Fibroblast of villous mesenchyme (primary cell): ENCODE data around the gene MSH5. TPM values are rescaled to one million over a fixed set of nuclear protein-coding genes. Genes with fewer than 3 reads are reported as not detected.
A peak's percentile ranks its signal among the peaks of the same experiment; 100 is the strongest.
"Not testable (repeated sequence)": the region's sequence is repeated elsewhere in the genome, so short reads cannot be mapped to it uniquely, and the experiment has no call there.

Experiments
- DNase-seq: peaks from one replicate; pipeline ENCODE4 v3.0.0-alpha.2; 2010; ENCODE audit warnings: low read depth
- H3K4me3 ChIP-seq: 2 replicates; pipeline ENCODE4 v1.5.1; 2011; ENCODE audit warnings: low read depth, mild to moderate bottlenecking, low read length
- total RNA-seq: library from RNA; depleted of rRNA; stranded (reverse); fragments of >200 nt; gene quantifications from 2 replicates; pipeline ENCODE4 v1.2.3, GENCODE V29; 2012
- TF ChIP-seq, protein P1 (sequence below): IDR thresholded peaks from 2 replicates; pipeline ENCODE4 v1.5.1; 2012; ENCODE audit warnings: low read depth, mild to moderate bottlenecking, low read length; ENCODE audit not compliant: insufficient read depth

Gene MSH5
- total RNA-seq, 1 donor: 9.5 TPM

DNA sequence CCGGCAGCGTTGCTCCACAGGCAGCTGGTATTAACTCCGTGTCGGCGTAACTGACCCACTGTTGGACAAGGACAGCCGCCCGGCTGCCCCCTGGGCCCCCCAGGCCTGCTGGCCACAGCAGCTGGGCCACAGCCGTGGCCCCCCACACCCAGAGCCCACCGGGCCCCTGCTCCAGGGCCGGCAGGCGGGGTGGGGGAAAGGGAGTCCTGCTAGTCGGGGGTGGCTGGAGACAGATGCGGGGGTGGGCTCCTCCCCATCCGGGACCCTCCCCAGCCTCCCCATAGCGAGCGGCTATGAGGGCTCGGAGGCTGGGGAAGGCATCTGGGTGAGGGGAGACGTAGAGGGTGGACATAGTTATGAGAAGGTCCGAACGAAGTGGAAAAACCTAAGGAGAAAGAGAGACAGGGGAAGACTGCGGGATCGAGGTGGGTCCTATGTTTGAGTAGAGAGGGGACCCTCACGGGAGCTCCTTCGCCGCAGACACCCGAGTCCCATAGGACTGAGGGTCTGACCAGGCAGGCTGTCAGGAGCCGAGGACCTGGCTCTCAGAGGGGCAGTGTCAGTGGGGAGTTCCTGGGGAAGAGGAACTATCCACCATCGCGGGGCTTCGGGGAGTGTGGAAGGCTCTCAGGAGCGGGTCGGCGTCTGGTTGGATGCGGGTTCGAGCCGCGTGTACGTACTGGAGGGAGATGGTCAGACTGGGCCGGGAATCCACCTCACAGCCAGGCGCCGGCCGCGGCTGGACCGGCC lies 55.2 kb downstream of the MSH5 start:
- TF ChIP-seq, protein P1, sequence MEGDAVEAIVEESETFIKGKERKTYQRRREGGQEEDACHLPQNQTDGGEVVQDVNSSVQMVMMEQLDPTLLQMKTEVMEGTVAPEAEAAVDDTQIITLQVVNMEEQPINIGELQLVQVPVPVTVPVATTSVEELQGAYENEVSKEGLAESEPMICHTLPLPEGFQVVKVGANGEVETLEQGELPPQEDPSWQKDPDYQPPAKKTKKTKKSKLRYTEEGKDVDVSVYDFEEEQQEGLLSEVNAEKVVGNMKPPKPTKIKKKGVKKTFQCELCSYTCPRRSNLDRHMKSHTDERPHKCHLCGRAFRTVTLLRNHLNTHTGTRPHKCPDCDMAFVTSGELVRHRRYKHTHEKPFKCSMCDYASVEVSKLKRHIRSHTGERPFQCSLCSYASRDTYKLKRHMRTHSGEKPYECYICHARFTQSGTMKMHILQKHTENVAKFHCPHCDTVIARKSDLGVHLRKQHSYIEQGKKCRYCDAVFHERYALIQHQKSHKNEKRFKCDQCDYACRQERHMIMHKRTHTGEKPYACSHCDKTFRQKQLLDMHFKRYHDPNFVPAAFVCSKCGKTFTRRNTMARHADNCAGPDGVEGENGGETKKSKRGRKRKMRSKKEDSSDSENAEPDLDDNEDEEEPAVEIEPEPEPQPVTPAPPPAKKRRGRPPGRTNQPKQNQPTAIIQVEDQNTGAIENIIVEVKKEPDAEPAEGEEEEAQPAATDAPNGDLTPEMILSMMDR: no peak
- no peak for DNase-seq

DNA sequence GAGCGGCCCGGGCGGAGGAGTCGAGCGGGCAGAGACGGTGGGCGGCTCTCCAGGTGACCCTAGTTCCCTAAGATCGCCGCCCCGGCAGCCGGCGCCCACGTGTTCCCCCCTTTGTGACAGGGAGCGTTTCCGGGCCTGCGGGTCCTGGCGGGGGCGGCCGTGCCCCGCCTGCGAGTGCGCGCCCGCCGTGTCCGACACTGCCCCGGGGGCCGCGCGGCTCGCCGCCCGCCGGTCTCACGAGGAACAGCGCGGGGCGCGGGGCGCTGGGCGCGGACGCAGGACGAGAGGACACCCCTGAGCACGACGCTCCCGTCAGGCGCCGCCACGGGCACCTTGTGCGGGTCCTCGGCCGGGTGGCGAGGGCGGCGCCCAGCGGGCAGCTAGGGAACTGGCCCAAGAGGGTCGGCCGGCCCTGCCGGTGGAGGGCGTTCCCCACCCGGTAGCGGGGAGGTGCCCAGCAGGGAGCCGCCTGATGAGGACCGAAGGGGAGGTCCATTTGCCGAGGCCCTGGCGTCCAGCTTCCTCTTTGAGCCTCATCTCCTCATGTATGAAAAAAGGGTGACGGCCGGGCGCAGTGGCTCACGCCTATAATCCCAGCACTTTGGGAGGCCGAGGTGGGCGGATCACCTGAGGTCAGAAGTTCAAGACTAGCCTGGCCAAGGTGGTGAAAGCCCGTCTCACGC lies 56.0 kb downstream of the MSH5 start, which contains the start of gene VARS1:
Gene VARS1, minus strand, starts transcription at position 137 of the 683 bp plus-strand sequence. CDS start 535 bp downstream, outside the sequence.
- TF ChIP-seq, protein P1: peak; percentile 75
- DNase-seq: peak; percentile 92
- H3K4me3 ChIP-seq: peak within 1 kb of the TSS; percentile 94

More for the DNA sequence above, 55.2 kb downstream of the MSH5 start:
- peak overlapping the region; percentile 94 for H3K4me3 ChIP-seq

- H3K4me3 ChIP-seq: no peak overlapping the region
- TF ChIP-seq, protein P1: no peak
- no peak for DNase-seq
Observed at GRCh38 chr6:31796993-31797385, 57.2 kb downstream of the MSH5 start.

DNA sequence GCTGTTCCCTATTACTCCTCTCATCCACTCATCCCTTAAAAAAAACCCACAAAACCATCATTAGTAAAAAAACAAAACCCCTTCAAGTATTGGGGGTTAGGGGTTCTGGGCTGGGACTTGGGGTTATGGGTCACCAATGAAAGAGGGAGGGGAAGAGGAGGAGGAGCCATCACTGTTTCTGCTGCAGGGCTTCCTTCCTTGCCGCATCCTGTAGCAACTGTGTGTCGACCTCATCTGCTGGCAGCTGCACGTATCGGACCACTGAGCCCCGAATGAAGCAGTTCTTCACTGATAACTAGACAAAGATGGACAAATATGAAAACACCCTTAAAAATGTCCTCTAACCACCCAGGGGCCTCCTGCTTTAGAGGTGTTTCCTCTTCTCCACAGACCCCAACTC lies 57.8 kb downstream of the MSH5 start:
- DNase-seq: no peak
- H3K4me3 ChIP-seq: no peak overlapping the region
- TF ChIP-seq, protein P1: no peak

DNA sequence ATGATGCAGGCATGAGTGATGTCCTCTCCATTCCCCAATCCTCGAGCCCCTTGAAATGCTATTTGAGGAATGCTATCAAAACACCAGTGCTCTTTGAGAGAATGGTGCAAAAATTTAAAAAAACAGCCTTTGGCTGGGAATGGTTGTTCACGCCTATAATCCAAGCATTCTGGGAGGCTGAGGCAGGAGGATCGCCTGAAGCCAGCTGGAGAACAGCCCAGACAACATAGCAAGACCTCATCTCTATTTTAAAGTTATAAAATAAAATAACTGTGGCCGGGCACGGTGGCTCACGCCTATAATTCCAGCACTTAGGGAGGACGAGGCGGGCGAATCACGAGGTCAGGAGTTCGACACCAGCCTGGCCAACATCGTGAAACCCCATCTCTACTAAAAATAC lies 60.0 kb downstream of the MSH5 start:
- no peak for DNase-seq
- no peak overlapping the region for H3K4me3 ChIP-seq
- TF ChIP-seq, protein P1: no peak

DNA sequence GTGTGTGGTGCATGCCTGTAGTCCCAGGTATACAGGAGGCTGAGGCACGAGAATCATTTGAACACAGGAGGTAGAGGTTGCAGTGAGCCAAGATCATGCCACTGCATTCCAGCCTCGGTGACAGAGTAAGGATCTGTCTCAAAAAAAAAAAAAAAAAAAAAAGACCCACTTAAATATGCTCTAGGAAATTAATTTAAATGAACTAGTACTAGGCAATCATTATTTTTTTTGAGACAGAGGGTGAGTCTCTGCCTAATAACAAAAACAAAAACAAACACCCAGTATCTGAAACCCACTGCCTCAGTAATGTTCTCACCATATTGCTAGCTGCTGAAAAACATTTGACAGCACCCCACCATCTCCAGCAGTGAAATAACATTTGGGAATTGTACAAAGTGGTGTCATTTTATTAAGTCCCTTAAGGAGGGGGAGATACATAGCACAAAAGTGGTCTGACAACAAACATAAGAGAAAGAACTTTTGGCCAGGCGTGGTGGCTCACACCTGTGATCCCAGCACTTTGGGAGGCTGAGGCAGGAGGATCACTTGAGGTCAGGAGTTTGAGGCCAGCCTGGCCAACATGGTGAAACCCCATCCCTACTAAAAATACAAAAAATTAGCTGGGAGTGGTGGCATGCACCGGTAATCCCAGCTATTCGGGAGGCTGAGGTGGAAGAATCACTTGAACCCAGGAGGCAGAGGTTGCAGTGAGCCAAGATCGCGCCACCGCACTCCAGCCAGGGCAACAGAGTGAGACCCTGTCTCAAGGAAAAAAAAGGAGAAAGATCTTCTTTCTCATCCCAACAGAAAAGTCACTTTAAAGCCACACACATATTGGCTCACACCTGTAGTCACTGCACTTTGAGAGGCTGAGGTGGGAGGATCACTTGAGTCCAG lies 61.5 kb downstream of the MSH5 start:
- not testable (repeated sequence) for DNase-seq, H3K4me3 ChIP-seq

DNA sequence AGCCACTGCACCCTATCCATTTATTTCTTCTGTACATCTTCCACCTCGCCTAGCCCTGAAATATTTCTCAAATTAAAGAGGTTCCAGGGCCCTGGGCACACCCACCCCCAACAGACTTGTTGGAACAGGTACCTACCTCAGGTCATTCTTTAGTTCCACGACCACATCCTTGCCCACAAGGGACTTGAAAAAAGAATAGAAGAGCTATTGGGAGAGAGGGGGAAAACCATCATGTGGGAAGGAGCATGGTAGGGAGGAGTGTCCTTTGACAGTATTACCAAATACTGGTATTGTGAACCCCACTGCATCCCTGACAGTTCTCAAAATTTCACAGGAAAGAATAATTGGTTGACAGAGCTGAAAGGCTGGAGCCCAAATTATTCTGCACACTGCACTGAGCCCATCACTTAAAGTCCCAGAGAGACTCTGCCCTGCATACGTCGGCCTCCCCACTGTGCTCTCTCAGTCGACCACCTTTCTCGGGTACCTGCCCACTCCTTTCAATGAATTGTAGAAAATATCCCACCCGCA lies 66.2 kb downstream of the MSH5 start:
- DNase-seq: no peak
- peak overlapping the region; percentile 84 for H3K4me3 ChIP-seq
- TF ChIP-seq, protein P1: no peak
